HG03045 (cell line): ENCODE data around the gene TRAPPC6A.

Source experiments
- ATAC-seq: cut with Tn5 transposase; IDR thresholded peaks from one replicate; pipeline ENCODE4 v1.9.1; 2021; ENCODE audit warnings: mild to moderate bottlenecking, moderate library complexity; ENCODE audit not compliant: unreplicated experiment

Gene TRAPPC6A

GRCh38 chr19:45177817-45178261 lies at the start of gene TRAPPC6A:
Gene TRAPPC6A (minus strand): TSS chr19:45178237. CDS start chr19:45178218, 19 bp downstream.
- ATAC-seq, result no peak

GRCh38 chr19:45224645-45225044 lies 46.6 kb upstream of the TRAPPC6A start:
- no peak for ATAC-seq

- ATAC-seq, result no peak
Measured at GRCh38 chr19:45223879-45224278, 45.8 kb upstream of the TRAPPC6A start.

GRCh38 chr19:45222724-45223123 lies 44.7 kb upstream of the TRAPPC6A start:
- no peak for ATAC-seq

- ATAC-seq, result no peak
Measured at GRCh38 chr19:45218911-45219743, 41.1 kb upstream of the TRAPPC6A start.

- no peak for ATAC-seq
Measured at GRCh38 chr19:45218426-45218825, 40.4 kb upstream of the TRAPPC6A start.

GRCh38 chr19:45217957-45218334 lies 39.9 kb upstream of the TRAPPC6A start:
- no peak for ATAC-seq

GRCh38 chr19:45217193-45217956 lies 39.3 kb upstream of the TRAPPC6A start:
- no peak for ATAC-seq

- no peak for ATAC-seq
Measured at GRCh38 chr19:45216667-45217066, 38.6 kb upstream of the TRAPPC6A start.

- ATAC-seq, result no peak
Measured at GRCh38 chr19:45215391-45216191, 37.6 kb upstream of the TRAPPC6A start.

GRCh38 chr19:45213031-45213430 lies 35.0 kb upstream of the TRAPPC6A start:
- no peak for ATAC-seq

GRCh38 chr19:45211751-45212381 lies 33.8 kb upstream of the TRAPPC6A start:
- no peak for ATAC-seq

- no peak for ATAC-seq
Measured at GRCh38 chr19:45206328-45206727, 28.3 kb upstream of the TRAPPC6A start.

- ATAC-seq, result no peak
Measured at GRCh38 chr19:45205810-45206209, 27.8 kb upstream of the TRAPPC6A start.

- no peak for ATAC-seq
Measured at GRCh38 chr19:45202637-45203036, 24.6 kb upstream of the TRAPPC6A start.

GRCh38 chr19:45200568-45200967 lies 22.5 kb upstream of the TRAPPC6A start:
- no peak for ATAC-seq

GRCh38 chr19:45195764-45196163 lies 17.7 kb upstream of the TRAPPC6A start:
- no peak for ATAC-seq

- no peak for ATAC-seq
Measured at GRCh38 chr19:45191375-45191774, 13.3 kb upstream of the TRAPPC6A start.

- no peak for ATAC-seq
Measured at GRCh38 chr19:45189971-45190370, 11.9 kb upstream of the TRAPPC6A start.

GRCh38 chr19:45187421-45188100 lies 9.5 kb upstream of the TRAPPC6A start:
- no peak for ATAC-seq
